Esophagus muscularis mucosa (tissue), 3 donors: ENCODE measurements around the gene ASS1.

Experiments used
- EP300 ChIP-seq: sonication (generic); formaldehyde crosslinking; IDR thresholded peaks from one replicate; pipeline ENCODE4 v1.6.1; 2017; ENCODE audit warnings: antibody characterized with exemption
- TF ChIP-seq, protein P1 (sequence below), 3 experiments: fragments of 200-600 bp in 2 of 3; fragments of 450-650 bp in 1 of 3; sonication (generic) in 2 of 3; IDR thresholded peaks; one replicate each; pipeline ENCODE4 v1.5.1; 2017 to 2019; ENCODE audit warnings: antibody characterized with exemption in 3 of 3, mild to moderate bottlenecking in 2 of 3, moderate library complexity in 1 of 3

DNA sequence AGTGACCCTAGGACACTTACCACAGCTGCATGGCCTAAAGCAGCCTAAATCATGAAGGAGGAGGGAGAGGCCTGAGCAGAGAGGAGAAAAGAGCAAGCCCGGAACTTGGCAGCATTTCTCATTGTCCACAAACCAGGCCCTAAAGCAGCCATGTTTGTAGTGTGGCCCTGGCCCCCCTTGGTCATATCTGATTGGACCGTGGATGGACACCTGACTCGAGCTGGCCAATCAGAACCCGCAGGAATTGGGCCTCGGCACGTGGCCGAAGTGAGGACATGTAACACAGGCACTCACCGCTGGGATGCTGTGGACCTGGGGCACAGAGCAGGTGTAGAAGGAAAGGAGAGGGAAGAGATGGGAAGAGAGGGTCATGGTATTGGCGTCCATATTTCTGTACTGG, 56.9 kb downstream of the ASS1 start:
- TF ChIP-seq, protein P1, sequence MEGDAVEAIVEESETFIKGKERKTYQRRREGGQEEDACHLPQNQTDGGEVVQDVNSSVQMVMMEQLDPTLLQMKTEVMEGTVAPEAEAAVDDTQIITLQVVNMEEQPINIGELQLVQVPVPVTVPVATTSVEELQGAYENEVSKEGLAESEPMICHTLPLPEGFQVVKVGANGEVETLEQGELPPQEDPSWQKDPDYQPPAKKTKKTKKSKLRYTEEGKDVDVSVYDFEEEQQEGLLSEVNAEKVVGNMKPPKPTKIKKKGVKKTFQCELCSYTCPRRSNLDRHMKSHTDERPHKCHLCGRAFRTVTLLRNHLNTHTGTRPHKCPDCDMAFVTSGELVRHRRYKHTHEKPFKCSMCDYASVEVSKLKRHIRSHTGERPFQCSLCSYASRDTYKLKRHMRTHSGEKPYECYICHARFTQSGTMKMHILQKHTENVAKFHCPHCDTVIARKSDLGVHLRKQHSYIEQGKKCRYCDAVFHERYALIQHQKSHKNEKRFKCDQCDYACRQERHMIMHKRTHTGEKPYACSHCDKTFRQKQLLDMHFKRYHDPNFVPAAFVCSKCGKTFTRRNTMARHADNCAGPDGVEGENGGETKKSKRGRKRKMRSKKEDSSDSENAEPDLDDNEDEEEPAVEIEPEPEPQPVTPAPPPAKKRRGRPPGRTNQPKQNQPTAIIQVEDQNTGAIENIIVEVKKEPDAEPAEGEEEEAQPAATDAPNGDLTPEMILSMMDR (IDR thresholded peaks at IDR 0.05): no peak
- TF ChIP-seq EP300: no peak
